Measurements from ENCODE around the gene GRID1.

DNA sequence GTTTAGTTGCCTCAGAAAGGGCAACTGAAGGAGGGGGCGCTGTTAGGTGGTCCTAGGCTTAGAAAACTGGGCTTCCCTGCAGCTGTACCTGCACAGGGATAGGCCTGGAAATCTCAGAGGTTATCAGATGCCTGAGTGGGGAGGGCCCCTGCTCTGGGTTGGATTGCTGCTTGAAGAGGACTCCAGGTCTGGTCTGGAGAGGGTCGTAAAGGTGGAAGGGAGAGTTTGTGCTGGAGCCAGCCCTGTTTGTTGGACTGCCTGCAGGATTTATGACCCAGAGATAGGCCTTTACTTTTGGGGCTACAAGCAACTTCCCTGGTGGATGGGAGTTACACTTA is 765.9 kb downstream of the GRID1 start:
- no peak for TF ChIP-seq POLR2A (IDR thresholded peaks at IDR 0.05)
- no peak for TF ChIP-seq POLR2AphosphoS5 (IDR thresholded peaks at IDR 0.05)
- TF ChIP-seq CTCF (IDR thresholded peaks at IDR 0.05 in 8 of 11, conservative IDR thresholded peaks at IDR 0.05 in 3 of 11) = no peak
